ENCODE data around the gene ATG9B. TPM values are rescaled to one million over a fixed set of nuclear protein-coding genes. Genes with fewer than 3 reads are reported as not detected.

Gene ATG9B
- total and polyA plus RNA-seq, 2 of the 13 experiments (the other 11 are each of a cell fraction or from before 2014, with no cell fraction given), result 0.24 TPM; not detected in 1

DNA sequence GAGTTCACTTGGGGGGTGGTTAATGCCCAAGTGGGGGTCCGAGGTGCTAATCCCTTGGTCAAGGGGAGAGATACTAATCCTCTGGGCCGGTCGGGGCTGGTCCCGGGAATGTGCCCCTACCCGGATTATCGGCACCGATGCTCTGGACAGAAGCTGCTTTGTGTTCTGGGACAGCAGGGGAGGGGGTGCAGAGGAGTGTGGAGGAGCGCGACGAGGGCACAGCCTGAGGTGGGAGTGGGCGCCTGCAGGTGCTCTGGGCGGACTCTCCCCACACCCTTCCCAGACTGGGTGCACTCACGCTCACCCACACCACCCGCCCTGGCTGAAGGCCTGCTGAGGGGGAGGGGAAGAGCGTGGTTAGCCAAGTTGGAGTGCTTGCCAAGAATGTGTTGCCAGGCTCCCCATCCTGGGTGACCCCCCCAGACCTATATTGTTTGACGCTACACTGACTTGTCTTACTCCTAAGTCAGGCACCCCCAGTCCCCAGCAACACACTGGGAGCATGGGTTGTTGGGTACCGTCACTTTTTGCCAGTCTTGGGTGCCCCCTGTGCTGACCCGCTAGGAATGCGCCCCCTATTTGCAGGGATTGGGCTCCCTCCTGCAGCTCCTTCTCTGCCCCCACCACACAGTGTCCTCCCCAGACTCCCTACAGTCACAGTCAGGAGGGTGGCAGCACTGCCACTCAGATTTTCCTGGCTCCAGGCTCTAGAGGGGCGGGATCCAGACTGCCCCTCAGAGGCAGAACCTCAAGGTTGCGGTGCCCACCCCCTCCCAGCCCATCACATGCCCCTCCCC lies 36.3 kb upstream of the ATG9B start (continued):
- TF ChIP-seq ZFX (CRISPR knock-in tag; IDR thresholded peaks at IDR 0.05; ENCODE audit: low read depth) (0 out of 2 replicates have a peak, but pooled peaks have one; percentile 25), PITX1 (CRISPR knock-in tag; IDR thresholded peaks at IDR 0.05) (0 out of 2 replicates have a peak, but pooled peaks have one; percentile 22), MAF1 (CRISPR knock-in tag; IDR thresholded peaks at IDR 0.05; ENCODE audit: borderline replicate concordance) (0 out of 2 replicates have a peak, but pooled peaks have one; percentile 20), RXRA (CRISPR knock-in tag; IDR thresholded peaks at IDR 0.05) (peak; percentile 9; the same call in 1 of the 2 replicates), REXO4 (CRISPR knock-in tag; IDR thresholded peaks at IDR 0.05; ENCODE audit: borderline replicate concordance) (no peak), ZNF891 (CRISPR knock-in tag; IDR thresholded peaks at IDR 0.05) (peak; percentile 2; the same call in 1 of the 2 replicates), ZSCAN21 (CRISPR knock-in tag; IDR thresholded peaks at IDR 0.05; ENCODE audit: borderline replicate concordance) (peak; percentile 35; the same call in 1 of the 2 replicates), MED8 (CRISPR knock-in tag; IDR thresholded peaks at IDR 0.05; ENCODE audit: insufficient replicate concordance) (peak; percentile 17), ZNF225 (CRISPR knock-in tag; IDR thresholded peaks at IDR 0.05) (no peak), ZNF749 (CRISPR knock-in tag; IDR thresholded peaks at IDR 0.05; ENCODE audit: borderline replicate concordance) (0 out of 2 replicates have a peak, but pooled peaks have one; percentile 19), ZNF883 (CRISPR knock-in tag; IDR thresholded peaks at IDR 0.05; ENCODE audit: not compliant biosample characterization) (peak; percentile 15), ARNTL (CRISPR knock-in tag; IDR thresholded peaks at IDR 0.05) (0 out of 2 replicates have a peak, but pooled peaks have one; percentile 30)
- TF ChIP-seq, protein P1, sequence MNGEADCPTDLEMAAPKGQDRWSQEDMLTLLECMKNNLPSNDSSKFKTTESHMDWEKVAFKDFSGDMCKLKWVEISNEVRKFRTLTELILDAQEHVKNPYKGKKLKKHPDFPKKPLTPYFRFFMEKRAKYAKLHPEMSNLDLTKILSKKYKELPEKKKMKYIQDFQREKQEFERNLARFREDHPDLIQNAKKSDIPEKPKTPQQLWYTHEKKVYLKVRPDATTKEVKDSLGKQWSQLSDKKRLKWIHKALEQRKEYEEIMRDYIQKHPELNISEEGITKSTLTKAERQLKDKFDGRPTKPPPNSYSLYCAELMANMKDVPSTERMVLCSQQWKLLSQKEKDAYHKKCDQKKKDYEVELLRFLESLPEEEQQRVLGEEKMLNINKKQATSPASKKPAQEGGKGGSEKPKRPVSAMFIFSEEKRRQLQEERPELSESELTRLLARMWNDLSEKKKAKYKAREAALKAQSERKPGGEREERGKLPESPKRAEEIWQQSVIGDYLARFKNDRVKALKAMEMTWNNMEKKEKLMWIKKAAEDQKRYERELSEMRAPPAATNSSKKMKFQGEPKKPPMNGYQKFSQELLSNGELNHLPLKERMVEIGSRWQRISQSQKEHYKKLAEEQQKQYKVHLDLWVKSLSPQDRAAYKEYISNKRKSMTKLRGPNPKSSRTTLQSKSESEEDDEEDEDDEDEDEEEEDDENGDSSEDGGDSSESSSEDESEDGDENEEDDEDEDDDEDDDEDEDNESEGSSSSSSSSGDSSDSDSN (CRISPR knock-in tag; IDR thresholded peaks at IDR 0.05), result peak; percentile 33
- TF ChIP-seq, protein P2, sequence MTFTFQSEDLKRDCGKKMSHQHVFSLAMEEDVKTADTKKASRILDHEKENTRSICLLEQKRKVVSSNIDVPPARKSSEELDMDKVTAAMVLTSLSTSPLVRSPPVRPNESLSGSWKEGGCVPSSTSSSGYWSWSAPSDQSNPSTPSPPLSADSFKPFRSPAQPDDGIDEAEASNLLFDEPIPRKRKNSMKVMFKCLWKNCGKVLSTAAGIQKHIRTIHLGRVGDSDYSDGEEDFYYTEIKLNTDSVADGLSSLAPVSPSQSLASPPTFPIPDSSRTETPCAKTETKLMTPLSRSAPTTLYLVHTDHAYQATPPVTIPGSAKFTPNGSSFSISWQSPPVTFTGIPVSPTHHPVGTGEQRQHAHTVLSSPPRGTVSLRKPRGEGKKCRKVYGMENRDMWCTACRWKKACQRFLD (CRISPR knock-in tag; IDR thresholded peaks at IDR 0.05; ENCODE audit: borderline replicate concordance), result 0 out of 2 replicates have a peak, but pooled peaks have one; percentile 16
- TF ChIP-seq, protein P3, sequence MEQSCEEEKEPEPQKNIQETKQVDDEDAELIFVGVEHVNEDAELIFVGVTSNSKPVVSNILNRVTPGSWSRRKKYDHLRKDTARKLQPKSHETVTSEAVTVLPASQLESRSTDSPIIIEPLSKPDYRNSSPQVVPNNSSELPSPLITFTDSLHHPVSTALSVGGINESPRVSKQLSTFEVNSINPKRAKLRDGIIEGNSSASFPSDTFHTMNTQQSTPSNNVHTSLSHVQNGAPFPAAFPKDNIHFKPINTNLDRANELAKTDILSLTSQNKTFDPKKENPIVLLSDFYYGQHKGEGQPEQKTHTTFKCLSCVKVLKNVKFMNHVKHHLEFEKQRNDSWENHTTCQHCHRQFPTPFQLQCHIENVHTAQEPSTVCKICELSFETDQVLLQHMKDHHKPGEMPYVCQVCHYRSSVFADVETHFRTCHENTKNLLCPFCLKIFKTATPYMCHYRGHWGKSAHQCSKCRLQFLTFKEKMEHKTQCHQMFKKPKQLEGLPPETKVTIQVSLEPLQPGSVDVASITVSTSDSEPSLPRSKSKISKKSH (CRISPR knock-in tag; IDR thresholded peaks at IDR 0.05; ENCODE audit: borderline replicate concordance), result no peak
- TF ChIP-seq, protein P4, sequence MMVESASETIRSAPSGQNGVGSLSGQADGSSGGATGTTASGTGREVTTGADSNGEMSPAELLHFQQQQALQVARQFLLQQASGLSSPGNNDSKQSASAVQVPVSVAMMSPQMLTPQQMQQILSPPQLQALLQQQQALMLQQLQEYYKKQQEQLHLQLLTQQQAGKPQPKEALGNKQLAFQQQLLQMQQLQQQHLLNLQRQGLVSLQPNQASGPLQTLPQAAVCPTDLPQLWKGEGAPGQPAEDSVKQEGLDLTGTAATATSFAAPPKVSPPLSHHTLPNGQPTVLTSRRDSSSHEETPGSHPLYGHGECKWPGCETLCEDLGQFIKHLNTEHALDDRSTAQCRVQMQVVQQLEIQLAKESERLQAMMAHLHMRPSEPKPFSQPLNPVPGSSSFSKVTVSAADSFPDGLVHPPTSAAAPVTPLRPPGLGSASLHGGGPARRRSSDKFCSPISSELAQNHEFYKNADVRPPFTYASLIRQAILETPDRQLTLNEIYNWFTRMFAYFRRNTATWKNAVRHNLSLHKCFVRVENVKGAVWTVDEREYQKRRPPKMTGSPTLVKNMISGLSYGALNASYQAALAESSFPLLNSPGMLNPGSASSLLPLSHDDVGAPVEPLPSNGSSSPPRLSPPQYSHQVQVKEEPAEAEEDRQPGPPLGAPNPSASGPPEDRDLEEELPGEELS (CRISPR knock-in tag; IDR thresholded peaks at IDR 0.05), result 0 out of 2 replicates have a peak, but pooled peaks have one; percentile 19
- TF ChIP-seq, protein P5, sequence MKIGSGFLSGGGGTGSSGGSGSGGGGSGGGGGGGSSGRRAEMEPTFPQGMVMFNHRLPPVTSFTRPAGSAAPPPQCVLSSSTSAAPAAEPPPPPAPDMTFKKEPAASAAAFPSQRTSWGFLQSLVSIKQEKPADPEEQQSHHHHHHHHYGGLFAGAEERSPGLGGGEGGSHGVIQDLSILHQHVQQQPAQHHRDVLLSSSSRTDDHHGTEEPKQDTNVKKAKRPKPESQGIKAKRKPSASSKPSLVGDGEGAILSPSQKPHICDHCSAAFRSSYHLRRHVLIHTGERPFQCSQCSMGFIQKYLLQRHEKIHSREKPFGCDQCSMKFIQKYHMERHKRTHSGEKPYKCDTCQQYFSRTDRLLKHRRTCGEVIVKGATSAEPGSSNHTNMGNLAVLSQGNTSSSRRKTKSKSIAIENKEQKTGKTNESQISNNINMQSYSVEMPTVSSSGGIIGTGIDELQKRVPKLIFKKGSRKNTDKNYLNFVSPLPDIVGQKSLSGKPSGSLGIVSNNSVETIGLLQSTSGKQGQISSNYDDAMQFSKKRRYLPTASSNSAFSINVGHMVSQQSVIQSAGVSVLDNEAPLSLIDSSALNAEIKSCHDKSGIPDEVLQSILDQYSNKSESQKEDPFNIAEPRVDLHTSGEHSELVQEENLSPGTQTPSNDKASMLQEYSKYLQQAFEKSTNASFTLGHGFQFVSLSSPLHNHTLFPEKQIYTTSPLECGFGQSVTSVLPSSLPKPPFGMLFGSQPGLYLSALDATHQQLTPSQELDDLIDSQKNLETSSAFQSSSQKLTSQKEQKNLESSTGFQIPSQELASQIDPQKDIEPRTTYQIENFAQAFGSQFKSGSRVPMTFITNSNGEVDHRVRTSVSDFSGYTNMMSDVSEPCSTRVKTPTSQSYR (CRISPR knock-in tag; IDR thresholded peaks at IDR 0.05; ENCODE audit: borderline replicate concordance), result peak; percentile 62
